ENCODE data around the gene FAM13A.
"Not testable (repeated sequence)": the region's sequence is repeated elsewhere in the genome, so short reads cannot be mapped to it uniquely, and the experiment has no call there.

FAM13A gene

DNA sequence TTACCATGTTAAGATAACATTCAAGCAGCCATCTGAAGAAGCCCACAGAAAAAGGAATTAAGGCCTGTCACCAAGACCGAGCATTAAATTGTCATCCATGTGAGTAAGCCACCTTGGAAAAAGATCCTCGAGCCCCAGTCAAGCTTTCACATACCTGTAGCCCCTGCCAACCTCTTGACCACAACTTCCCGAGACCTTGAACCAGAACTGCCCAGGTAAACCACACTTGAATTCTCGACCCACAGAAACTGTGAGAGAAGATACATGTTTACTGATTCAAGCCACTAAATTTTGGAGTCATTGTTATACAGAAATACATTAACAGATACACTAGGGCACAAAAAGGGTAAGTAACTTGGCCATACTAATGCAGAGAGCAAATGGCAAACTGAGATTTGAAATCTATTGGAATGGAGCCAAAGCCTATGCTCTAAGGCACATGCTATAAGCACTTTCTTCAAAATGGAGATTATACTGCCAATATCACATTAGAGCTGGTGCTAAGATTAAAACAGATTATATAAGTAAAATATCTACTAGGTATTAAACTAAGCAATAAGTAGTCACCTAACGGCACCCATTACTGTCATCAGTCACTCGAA is 49.5 kb downstream of the FAM13A start:
- DNase-seq = no peak
- in situ Hi-C loops (cut with HindIII; ENCODE audit: low pct_ligation_motif_present, low pct_unique_long_range_greater_than_20kb, low sequenced_read_pairs) = loop anchor here (25.0 kb wide), 1 partner anchor 195 kb away; no protein-coding TSS in a partner anchor

DNA sequence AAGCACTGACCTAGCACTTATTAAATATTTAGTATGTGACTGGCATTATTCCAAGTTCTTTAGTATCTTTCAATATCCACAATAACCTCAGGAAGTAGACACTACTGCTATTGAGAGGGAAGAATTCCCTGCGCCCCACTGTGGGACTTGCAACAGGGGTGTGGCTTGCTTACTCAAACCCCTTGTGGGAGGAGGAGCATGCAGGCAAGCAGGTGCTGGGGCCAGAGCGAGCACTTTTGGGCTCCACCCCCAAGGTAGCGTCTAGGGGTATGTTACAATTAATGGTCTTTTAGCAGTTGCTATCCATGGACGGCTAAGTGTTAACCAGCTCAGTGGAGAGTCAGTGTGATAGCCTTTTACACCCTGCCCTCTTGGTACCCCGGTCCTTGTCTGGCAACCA is 50.7 kb downstream of the FAM13A start:
- in situ Hi-C loops (cut with HindIII; ENCODE audit: low pct_ligation_motif_present, low pct_unique_long_range_greater_than_20kb, low sequenced_read_pairs) = loop anchor here (25.0 kb wide), 1 partner anchor 194 kb away; no protein-coding TSS in a partner anchor

DNA sequence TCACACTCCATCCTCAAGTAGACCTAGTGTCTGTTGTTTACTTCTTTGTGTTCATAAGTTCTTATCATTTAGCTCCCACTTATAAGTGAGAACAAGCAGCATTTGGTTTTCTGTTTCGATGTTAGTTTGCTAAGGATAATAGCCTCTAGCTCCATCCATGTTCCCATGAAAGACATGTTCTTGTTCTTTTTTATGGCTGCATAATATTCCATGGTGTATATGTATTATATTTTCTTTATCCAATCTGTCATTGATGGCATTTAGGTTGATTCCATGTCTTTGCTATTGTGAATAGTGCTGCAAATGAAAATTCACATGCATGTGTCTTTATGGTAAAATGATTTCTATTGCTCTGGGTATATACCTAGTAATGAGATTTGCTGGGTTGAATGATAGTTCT is 51.9 kb downstream of the FAM13A start:
- in situ Hi-C loops (cut with HindIII; ENCODE audit: low pct_ligation_motif_present, low pct_unique_long_range_greater_than_20kb, low sequenced_read_pairs) = loop anchor here (25.0 kb wide), 1 partner anchor 193 kb away; no protein-coding TSS in a partner anchor

More for the DNA sequence above, 50.7 kb downstream of the FAM13A start:
- DNase-seq = no peak

DNA sequence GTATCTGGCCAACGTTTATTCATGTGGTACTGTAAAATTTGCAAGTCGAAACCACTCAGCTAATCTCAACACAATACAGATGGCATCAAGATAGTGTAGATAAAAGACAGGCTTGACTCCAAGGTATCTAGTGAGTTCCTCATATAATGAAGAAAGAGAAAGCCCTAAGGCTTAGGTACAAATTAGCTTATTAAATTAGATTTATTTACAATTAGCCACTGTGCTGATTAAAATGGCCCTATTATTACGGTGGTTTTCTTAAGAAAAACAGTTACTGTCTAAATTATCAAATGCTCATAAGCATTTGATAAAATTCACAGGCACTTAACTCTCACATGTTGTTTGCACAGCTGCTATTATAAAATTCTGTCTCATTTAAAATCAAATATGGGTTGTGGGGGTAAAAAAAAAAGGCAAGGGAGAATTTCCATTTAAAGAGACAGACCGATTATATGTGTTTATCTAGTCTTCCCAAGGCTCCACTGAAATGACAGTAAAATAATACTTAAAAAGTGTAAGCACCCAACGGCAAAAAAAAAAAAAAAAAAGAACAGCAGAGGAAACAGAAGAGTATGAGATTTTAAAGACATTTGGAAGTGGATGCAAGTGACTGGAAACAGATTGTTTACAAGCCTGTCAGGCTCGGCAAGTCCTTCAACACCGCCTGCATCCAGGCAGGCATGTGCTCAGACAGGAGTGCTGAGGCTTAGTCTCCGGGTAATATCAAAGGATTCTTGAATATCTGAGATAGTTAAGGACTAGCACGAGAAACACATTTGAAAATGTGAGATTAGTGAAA is 55.1 kb downstream of the FAM13A start:
- in situ Hi-C loops (cut with HindIII; ENCODE audit: low pct_ligation_motif_present, low pct_unique_long_range_greater_than_20kb, low sequenced_read_pairs) = loop anchor here (25.0 kb wide), 1 partner anchor 190 kb away; no protein-coding TSS in a partner anchor
- no peak for DNase-seq

More for the DNA sequence above, 51.9 kb downstream of the FAM13A start:
- not testable (repeated sequence) for DNase-seq

DNA sequence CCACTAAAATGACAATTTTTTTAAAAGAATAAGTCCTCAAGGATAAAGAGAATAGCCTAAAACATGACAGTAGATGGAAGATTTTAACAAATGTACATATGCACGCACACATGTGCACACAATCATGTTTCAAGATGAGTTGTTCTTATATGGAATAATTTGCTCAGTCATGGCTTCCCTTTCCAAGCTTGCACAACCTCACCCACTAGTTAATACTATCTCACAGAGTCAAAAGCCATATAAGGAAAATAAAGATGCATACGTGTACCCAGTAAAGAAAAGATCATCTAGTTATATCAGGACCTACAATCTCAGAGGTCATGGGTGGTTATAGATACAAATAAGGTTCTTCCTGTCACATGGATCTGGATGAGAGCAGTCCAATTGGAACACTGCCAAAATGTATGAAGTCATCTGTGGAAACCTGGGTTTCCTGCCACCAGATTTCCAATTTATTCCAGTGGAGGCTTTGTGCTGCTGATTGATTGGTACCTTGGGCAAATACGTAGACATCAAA is 56.1 kb downstream of the FAM13A start:
- peak; percentile 48 for DNase-seq

DNA sequence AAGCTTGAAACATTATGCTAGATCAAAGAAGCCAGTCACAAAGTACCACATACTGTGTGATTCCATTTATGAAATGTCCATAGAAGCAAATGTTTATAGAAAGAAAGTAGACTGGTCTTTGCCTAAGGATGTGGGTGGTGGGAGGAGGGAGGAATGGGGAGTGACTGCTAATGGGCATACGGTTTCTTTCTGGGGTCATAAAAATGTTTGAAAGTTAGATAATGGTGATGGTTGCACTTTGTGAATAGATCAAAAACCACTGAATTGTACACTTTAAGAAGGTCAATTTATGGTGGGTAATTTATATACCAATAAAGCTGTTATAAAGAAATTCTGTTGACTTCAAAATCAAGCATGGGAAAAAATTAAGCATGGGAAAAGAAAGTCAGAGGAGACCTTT is 56.6 kb downstream of the FAM13A start:
- DNase-seq = no peak
- in situ Hi-C loops (cut with HindIII; ENCODE audit: low pct_ligation_motif_present, low pct_unique_long_range_greater_than_20kb, low sequenced_read_pairs) = loop anchor here (25.0 kb wide), 1 partner anchor 188 kb away; no protein-coding TSS in a partner anchor

More for the DNA sequence above, 56.1 kb downstream of the FAM13A start:
- in situ Hi-C loops (cut with HindIII; ENCODE audit: low pct_ligation_motif_present, low pct_unique_long_range_greater_than_20kb, low sequenced_read_pairs) = loop anchor here (25.0 kb wide), 1 partner anchor 189 kb away; no protein-coding TSS in a partner anchor

DNA sequence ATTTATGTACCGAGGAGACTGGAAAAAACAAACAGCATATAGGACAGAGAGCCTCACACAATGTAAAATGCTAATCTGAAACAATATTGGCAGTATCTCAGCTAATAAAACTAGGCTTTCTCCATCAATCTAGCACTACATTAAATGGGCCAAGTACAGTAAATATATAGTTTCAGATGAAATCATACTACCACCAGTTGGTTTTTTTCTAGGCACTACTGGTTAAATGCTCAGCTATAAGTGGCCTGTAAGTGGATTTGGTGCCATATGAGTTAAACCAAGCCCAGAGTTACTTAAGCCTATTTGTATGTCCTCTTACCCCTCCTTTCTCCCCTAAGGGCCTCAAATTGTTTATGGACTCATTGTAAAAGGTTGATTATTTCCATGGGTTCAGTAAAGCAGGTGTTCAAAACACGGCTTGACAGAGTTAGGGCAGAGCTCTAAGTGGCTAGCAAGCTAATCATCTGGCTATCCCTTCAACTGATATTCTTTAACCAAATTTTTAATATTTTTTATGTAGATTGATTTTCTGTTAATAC is 57.5 kb downstream of the FAM13A start:
- in situ Hi-C loops (cut with HindIII; ENCODE audit: low pct_ligation_motif_present, low pct_unique_long_range_greater_than_20kb, low sequenced_read_pairs) = no loop called here
- DNase-seq = no peak

DNA sequence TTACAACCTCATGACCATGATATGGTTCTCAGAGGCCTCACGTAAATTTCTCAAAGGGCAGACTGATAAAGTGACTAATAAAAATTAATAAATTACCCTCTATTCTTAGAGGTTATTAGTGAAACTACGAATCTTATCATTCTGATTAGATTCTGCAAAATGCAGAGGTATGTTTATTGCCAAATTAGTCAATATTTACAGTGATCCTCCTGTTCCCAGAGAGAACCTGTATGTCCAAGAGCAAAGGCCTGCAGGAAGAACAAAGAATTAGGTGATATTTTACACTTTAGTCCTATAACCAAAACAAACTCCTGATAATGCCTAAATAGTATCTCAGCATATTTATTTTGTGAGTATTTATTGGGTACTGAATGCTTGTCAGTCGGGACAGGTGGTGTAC is 58.1 kb downstream of the FAM13A start:
- no peak for DNase-seq
- in situ Hi-C loops (cut with HindIII; ENCODE audit: low pct_ligation_motif_present, low pct_unique_long_range_greater_than_20kb, low sequenced_read_pairs) = no loop called here

DNA sequence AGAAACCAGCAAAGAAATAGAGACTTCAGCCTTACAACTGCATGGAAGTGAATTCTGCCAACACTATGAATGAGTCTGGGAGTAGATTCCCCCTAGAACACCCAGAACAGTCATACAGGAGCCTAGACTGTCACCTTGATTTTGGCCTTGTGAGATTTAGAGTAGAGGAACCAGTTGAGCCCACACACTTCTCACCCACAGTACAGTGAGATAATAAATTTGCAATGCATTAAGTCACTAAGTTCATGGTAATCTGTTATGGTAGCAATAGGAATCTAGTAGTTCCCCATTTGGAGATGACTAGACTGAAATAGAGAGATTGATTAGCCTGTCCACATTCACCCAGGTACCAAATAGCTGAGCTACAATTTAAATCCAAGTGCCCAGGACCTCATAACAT is 59.0 kb downstream of the FAM13A start:
- in situ Hi-C loops (cut with HindIII; ENCODE audit: low pct_ligation_motif_present, low pct_unique_long_range_greater_than_20kb, low sequenced_read_pairs) = no loop called here
- DNase-seq = no peak

DNA sequence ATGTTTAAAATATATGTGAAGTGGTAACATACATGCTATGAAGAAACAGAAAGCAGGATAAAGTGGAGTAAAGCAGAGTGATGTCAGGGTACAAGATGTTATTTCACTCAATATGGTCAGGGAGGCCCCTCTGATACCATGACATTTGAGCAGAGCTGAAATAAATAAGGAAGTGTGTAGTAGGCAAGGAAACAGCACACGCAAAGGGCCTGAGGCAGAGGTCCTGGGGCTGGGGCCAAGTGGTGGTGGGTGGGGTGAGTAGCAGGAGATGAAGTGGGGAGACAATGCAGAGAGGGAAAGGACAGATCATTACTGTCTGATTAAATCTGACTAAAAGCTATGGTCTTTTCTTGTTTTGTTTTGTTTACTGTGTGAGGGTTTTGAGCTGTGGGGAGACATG is 61.1 kb downstream of the FAM13A start:
- in situ Hi-C loops (cut with HindIII; ENCODE audit: low pct_ligation_motif_present, low pct_unique_long_range_greater_than_20kb, low sequenced_read_pairs) = no loop called here
- no peak for DNase-seq

DNA sequence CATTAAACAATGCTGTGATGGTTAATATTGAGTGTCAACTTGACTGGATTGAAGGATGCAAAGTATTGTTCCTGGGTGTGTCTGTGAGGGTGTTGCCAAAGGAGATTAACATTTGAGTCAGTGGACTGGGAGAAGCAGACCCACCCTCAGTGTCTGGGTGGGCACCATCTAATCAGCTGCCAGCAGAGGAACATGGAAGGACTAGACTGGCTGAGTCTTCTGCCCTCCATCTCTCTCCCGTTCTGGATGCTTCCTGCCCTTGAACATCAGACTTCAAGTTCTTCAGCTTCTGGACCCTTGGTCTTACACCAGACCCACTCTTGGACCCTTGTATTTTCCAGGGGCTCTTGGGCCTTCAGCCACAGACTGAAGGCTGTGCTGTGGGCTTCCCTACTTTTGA is 61.7 kb downstream of the FAM13A start:
- in situ Hi-C loops (cut with HindIII; ENCODE audit: low pct_ligation_motif_present, low pct_unique_long_range_greater_than_20kb, low sequenced_read_pairs) = not testable (repeated sequence)

DNA sequence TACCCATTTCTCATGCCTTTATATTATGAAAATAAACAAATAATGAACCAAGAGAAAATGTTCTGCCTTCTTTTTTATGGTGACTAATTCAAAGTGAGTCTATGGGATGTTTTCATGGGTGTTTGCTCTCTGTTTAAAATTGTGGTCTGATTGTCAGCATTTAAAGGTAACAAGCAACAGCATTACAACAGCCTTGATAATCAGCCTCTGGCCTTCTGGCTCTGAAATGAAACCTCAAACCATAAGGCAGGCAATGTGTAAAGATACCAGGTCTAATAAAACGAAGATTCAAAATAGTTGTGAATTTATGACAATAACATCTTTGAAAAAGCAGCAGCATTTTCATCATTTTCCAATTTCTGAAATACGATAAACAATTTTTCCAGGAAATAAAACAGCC is 63.7 kb downstream of the FAM13A start:
- in situ Hi-C loops (cut with HindIII; ENCODE audit: low pct_ligation_motif_present, low pct_unique_long_range_greater_than_20kb, low sequenced_read_pairs) = no loop called here
- no peak for DNase-seq

More for the DNA sequence above, 61.7 kb downstream of the FAM13A start:
- not testable (repeated sequence) for DNase-seq

DNA sequence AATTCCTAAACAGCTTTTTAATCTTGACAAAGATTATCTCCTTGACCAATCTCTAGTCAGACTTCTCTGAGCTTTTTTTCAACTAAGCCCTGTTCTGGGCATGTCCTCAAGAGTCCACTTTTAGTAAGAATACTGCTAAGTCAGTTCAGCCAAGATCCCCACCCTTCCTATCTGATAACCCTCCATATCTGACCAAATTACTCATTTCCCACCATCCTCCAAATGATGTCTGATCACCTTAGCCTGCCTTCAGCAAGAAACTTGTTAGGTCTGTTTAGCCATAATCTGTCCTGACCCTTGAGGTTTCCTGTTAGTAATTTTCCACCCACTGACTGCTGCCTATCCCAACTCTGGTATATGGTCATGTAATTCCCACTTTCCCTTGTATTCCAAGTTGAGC is 65.2 kb downstream of the FAM13A start:
- in situ Hi-C loops (cut with HindIII; ENCODE audit: low pct_ligation_motif_present, low pct_unique_long_range_greater_than_20kb, low sequenced_read_pairs) = no loop called here
- no peak for DNase-seq

DNA sequence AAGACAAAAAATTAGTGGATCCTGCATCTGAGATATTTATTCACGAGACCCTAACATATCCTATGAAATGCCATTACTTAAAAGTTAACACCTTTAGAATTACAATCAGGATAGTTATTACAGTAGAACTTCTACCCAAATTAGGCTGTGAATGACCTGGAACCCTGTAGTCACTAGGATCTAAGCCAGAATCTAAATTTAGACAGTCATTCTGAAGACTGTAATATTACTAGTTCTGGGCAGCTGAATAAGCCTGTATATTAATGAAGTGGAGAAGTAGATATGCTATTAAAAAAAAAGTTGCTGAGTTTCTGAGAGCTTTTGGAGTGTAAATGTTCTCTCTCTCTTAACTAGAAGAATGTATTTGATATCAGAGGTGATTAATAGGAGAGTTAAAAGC is 67.0 kb downstream of the FAM13A start:
- DNase-seq = no peak
- in situ Hi-C loops (cut with HindIII; ENCODE audit: low pct_ligation_motif_present, low pct_unique_long_range_greater_than_20kb, low sequenced_read_pairs) = no loop called here

DNA sequence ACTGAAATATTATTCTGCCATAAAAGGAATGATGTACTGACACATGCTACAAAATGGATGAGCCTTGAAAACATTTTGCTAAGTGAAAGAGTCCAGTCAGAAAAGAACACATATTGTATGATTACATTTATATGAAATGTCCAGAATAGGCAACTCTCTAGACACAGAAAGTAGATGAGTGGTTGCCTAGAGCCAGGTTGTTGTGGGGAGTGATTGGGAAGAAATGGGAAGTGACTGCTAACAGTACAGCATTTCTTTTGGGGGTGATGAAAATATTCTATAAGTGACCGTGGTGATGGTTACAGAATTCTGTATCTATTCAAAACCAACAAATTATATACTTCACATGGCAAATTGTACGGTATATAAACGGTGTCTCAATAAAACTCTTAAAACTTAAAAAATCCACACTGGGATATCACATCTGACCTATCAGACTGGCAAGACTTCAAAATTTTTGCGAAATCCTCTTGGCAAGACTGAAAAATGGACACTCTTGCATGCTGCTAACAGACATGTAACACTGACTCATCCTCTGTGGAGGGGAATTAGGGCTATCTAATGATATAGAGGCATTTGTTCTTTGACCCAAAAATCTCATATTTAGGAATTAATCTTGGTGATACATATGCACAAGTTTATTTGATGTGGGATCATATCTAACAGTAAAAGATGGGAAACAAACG is 71.8 kb downstream of the FAM13A start:
- no peak for DNase-seq
- in situ Hi-C loops (cut with HindIII; ENCODE audit: low pct_ligation_motif_present, low pct_unique_long_range_greater_than_20kb, low sequenced_read_pairs) = no loop called here

DNA sequence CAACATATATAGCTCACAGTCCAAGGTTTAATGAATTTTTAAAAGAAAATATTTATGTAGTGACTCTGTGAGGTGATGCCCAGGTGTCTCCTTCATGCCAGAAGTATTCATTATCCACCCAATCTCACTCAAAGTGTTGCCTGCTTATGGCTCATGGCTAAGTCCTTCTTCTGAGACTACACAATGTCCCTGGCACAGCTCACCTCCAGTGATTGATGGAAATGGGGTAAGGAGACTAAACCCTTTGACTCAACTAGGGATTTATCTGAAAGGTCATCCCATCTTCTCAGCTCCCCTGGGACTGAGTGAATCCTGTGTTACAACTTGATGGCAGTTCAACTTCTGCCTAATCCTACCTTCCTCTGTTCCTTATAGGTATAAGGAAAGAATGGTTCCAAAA is 74.2 kb downstream of the FAM13A start:
- in situ Hi-C loops (cut with HindIII; ENCODE audit: low pct_ligation_motif_present, low pct_unique_long_range_greater_than_20kb, low sequenced_read_pairs) = no loop called here
- no peak for DNase-seq

DNA sequence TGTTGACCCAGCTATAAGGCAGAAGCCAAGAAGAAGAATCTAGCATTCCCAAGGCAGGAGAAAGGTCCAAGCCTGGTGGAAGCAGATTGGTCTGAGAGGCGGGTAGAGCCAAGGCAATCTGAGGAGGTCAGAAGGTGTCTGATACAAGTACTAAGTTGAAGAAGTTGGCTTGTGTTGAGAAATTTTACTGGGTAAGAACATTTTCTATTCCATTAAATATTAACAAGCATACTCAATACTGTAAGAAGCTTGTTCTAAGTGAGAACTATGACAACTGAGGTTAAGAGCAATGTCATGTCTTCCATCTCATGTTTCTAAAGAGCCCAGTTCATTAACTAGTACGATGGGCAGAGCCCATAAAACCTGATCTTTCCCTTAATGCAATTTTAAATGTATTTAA is 75.0 kb downstream of the FAM13A start:
- DNase-seq = no peak
- in situ Hi-C loops (cut with HindIII; ENCODE audit: low pct_ligation_motif_present, low pct_unique_long_range_greater_than_20kb, low sequenced_read_pairs) = no loop called here

DNA sequence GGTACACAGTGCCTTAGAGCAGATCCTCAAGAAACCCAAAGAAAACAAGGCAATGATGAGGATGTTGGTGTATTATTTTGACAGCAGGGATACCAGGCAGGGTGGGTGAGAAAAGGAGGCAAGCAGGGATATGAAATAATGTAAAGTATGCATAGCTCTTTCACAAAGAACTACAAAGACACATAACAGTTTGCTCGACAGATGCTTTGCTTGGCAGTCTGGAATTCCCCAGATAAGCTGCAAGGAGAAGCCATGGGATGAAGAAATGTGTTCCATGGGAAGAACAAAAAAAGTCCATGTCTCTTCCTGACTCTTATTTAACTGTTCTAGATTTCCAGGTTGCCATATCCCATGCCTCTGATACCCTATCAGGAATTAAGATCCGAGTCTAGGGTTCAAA is 75.4 kb downstream of the FAM13A start:
- in situ Hi-C loops (cut with HindIII; ENCODE audit: low pct_ligation_motif_present, low pct_unique_long_range_greater_than_20kb, low sequenced_read_pairs) = no loop called here
- no peak for DNase-seq

DNA sequence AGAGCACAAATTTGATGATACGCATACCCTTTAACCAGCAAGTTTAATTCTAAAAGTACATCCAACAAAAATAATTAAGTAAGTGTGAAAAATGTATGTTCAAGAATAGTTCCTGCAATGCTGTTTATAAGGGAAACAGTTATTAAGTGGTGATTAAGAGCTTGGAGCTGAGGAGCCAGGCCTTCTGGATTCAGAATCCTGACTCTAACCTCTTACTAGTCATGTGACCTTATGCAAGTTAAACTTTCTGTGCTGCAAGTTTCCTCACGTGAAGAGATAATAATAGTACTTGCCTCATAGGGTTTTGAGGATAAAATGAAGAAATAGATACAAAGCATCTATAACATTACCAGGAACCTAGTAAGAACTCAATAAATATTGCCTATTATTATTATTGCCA is 77.7 kb downstream of the FAM13A start:
- in situ Hi-C loops (cut with HindIII; ENCODE audit: low pct_ligation_motif_present, low pct_unique_long_range_greater_than_20kb, low sequenced_read_pairs) = no loop called here

More for the DNA sequence above, 77.7 kb downstream of the FAM13A start:
- no peak for DNase-seq

Measured in ACHN (cell line).